HEK293 (cell line): ENCODE data around the gene ATF5.

Experiments used
- CTCF ChIA-PET: fragments of 350-600 bp; formaldehyde crosslinking; extraction: SDS; loops from one replicate; lab custom pipeline; 2021; ENCODE audit warnings: antibody characterized with exemption; lab: Yijun Ruan, JAX
- POLR2A ChIA-PET: fragments of 300-600 bp; formaldehyde crosslinking; extraction: SDS; loops from one replicate; lab custom pipeline; 2020; ENCODE audit warnings: antibody characterized with exemption, inconsistent platforms; lab: Yijun Ruan, JAX
- H3K27ac ChIP-seq: fragments of 200-500 bp; sonication (Bioruptor generic); 2 replicates; pipeline ENCODE4 v1.5.1; 2014; ENCODE audit warnings: low read depth, low read length, control low read depth, inconsistent platforms; ENCODE audit errors: extremely low read depth
- H3K36me3 ChIP-seq, 2 experiments: fragments of 200-500 bp in 1 of 2; sonication (Bioruptor generic) in 1 of 2; 1 replicate in 1 of 2; 2 replicates in 1 of 2; pipeline ENCODE4 v1.5.1; 2014 to 2017; ENCODE audit warnings: inconsistent platforms in 2 of 2, low read length in 2 of 2; ENCODE audit not compliant: control insufficient read depth in 2 of 2, insufficient read depth in 1 of 2
- H3K4me1 ChIP-seq: fragments of 200-500 bp; sonication (Bioruptor generic); 2 replicates; pipeline ENCODE4 v1.5.1; 2014; ENCODE audit warnings: mild to moderate bottlenecking, low read length, inconsistent platforms; ENCODE audit not compliant: control insufficient read depth, insufficient read depth
- H3K4me3 ChIP-seq: 2 replicates; pipeline ENCODE4 v1.5.1; 2011; ENCODE audit warnings: low read depth, mild to moderate bottlenecking, control low read depth, low read length, moderate library complexity
- H3K9me3 ChIP-seq: fragments of 200-500 bp; sonication (Bioruptor generic); 2 replicates; pipeline ENCODE4 v1.5.1; 2014; ENCODE audit warnings: low read depth, low read length, inconsistent platforms; ENCODE audit not compliant: control insufficient read depth, insufficient read depth
- GFI1B ChIP-seq: fragments of 450-650 bp; formaldehyde crosslinking; IDR thresholded peaks from 2 replicates; pipeline ENCODE4 v1.5.1; 2016; ENCODE audit warnings: missing biosample characterization, missing genetic modification characterization
- GLI2 ChIP-seq: fragments of 450-650 bp; formaldehyde crosslinking; IDR thresholded peaks from 2 replicates; pipeline ENCODE4; 2017; ENCODE audit warnings: missing biosample characterization, missing genetic modification characterization, low read depth, borderline replicate concordance
- RBAK ChIP-seq: fragments of 450-650 bp; formaldehyde crosslinking; IDR thresholded peaks from 2 replicates; pipeline ENCODE4 v1.5.1; 2016; ENCODE audit warnings: missing biosample characterization, missing genetic modification characterization
- SP2 ChIP-seq: fragments of 450-650 bp; formaldehyde crosslinking; IDR thresholded peaks from 2 replicates; pipeline ENCODE4 v1.5.1; 2016; ENCODE audit warnings: missing biosample characterization, missing genetic modification characterization
- SP3 ChIP-seq: fragments of 450-650 bp; formaldehyde crosslinking; IDR thresholded peaks from 2 replicates; pipeline ENCODE4 v1.5.1; 2016; ENCODE audit warnings: missing biosample characterization, missing genetic modification characterization
- ZFP69B ChIP-seq: fragments of 450-650 bp; formaldehyde crosslinking; IDR thresholded peaks from 2 replicates; pipeline ENCODE4 v1.5.1; 2016; ENCODE audit warnings: missing biosample characterization, missing genetic modification characterization
- ZNF112 ChIP-seq: fragments of 450-650 bp; formaldehyde crosslinking; IDR thresholded peaks from 2 replicates; pipeline ENCODE4 v1.5.0; 2017; ENCODE audit warnings: missing biosample characterization, missing genetic modification characterization
- ZNF114 ChIP-seq: fragments of 450-650 bp; formaldehyde crosslinking; IDR thresholded peaks from 2 replicates; pipeline ENCODE4 v1.5.0; 2017; ENCODE audit warnings: missing biosample characterization, missing genetic modification characterization
- ZNF140 ChIP-seq: fragments of 450-650 bp; formaldehyde crosslinking; IDR thresholded peaks from 2 replicates; pipeline ENCODE4 v1.5.1; 2016; ENCODE audit warnings: missing biosample characterization, missing genetic modification characterization
- ZNF292 ChIP-seq: fragments of 450-650 bp; formaldehyde crosslinking; IDR thresholded peaks from 2 replicates; pipeline ENCODE4 v1.5.1; 2016; ENCODE audit warnings: low read depth, missing biosample characterization, missing genetic modification characterization, borderline replicate concordance
- ZNF350 ChIP-seq: fragments of 450-650 bp; formaldehyde crosslinking; IDR thresholded peaks from 2 replicates; pipeline ENCODE4 v1.5.0; 2017; ENCODE audit warnings: missing biosample characterization, mild to moderate bottlenecking, missing genetic modification characterization
- ZNF488 ChIP-seq: fragments of 450-650 bp; formaldehyde crosslinking; IDR thresholded peaks from 2 replicates; pipeline ENCODE4 v1.5.1; 2016; ENCODE audit warnings: missing biosample characterization, missing genetic modification characterization
- ZNF521 ChIP-seq: fragments of 450-650 bp; formaldehyde crosslinking; IDR thresholded peaks from 2 replicates; pipeline ENCODE4 v1.5.1; 2017; ENCODE audit warnings: missing biosample characterization, mild to moderate bottlenecking, missing genetic modification characterization
- ZNF548 ChIP-seq: fragments of 450-650 bp; formaldehyde crosslinking; IDR thresholded peaks from 2 replicates; pipeline ENCODE4 v1.5.1; 2016; ENCODE audit warnings: missing biosample characterization, missing genetic modification characterization
- ZNF560 ChIP-seq: fragments of 450-650 bp; formaldehyde crosslinking; IDR thresholded peaks from 2 replicates; pipeline ENCODE4 v1.5.1; 2017; ENCODE audit warnings: missing biosample characterization, missing genetic modification characterization, borderline replicate concordance
- ZNF571 ChIP-seq: fragments of 450-650 bp; formaldehyde crosslinking; IDR thresholded peaks from 2 replicates; pipeline ENCODE4 v1.5.0; 2017; ENCODE audit warnings: missing biosample characterization, missing genetic modification characterization
- ZNF664 ChIP-seq: fragments of 450-650 bp; formaldehyde crosslinking; IDR thresholded peaks from 2 replicates; pipeline ENCODE4 v1.5.1; 2016; ENCODE audit warnings: missing biosample characterization, missing genetic modification characterization
- ZNF777 ChIP-seq: fragments of 450-650 bp; formaldehyde crosslinking; IDR thresholded peaks from 2 replicates; pipeline ENCODE4 v1.5.1; 2017; ENCODE audit warnings: missing biosample characterization, missing genetic modification characterization, borderline replicate concordance
- ZNF830 ChIP-seq: fragments of 450-650 bp; IDR thresholded peaks from 2 replicates; pipeline ENCODE4 v1.5.0; 2018; ENCODE audit warnings: missing biosample characterization, missing genetic modification characterization, low read depth, mild to moderate bottlenecking, moderate library complexity
- TF ChIP-seq, protein P1 (sequence below): fragments of 450-650 bp; IDR thresholded peaks from 2 replicates; pipeline ENCODE4 v1.5.1; 2018; ENCODE audit warnings: missing biosample characterization, missing genetic modification characterization
- TF ChIP-seq, protein P2 (sequence below): fragments of 450-650 bp; formaldehyde crosslinking; conservative IDR thresholded peaks from 2 replicates; pipeline ENCODE4 v1.5.1; 2016; ENCODE audit warnings: low read depth, missing biosample characterization, missing genetic modification characterization
- TF ChIP-seq, protein P3 (sequence below): fragments of 450-650 bp; formaldehyde crosslinking; IDR thresholded peaks from 2 replicates; pipeline ENCODE4 v1.5.1; 2016; ENCODE audit warnings: missing biosample characterization, missing genetic modification characterization
- TF ChIP-seq, protein P4 (sequence below): sonication (generic); formaldehyde crosslinking; IDR thresholded peaks from 2 replicates; pipeline ENCODE4 v1.8.1; 2022; ENCODE audit warnings: mild to moderate bottlenecking, moderate library complexity, missing genetic modification reagents

Gene ATF5

GRCh38 chr19:49879243-49879963, 49.6 kb upstream of the ATF5 start:
- CTCF ChIA-PET = interaction anchor here (0.5 to 0.8 kb wide), 3 partner anchors 39 to 194 kb away, joined by 3 to 4 read pairs (median 3); no protein-coding TSS in a partner anchor
- Histone ChIP-seq H3K4me3 (no peak overlapping the region), H3K9me3 (no peaks in the 10 kb centered on the region), H3K36me3 (peaks cover 3 to 60% of the 10 kb centered on the region in 2 experiments; a peak in 2 of 3 replicates), H3K4me1 (peaks cover 9% of the 10 kb centered on the region), H3K27ac (no peak overlapping the region)
- TF ChIP-seq ZNF488 = no peak
- TF ChIP-seq ZNF350 (tag by site-specific recombination) = no peak
- TF ChIP-seq, protein P1, sequence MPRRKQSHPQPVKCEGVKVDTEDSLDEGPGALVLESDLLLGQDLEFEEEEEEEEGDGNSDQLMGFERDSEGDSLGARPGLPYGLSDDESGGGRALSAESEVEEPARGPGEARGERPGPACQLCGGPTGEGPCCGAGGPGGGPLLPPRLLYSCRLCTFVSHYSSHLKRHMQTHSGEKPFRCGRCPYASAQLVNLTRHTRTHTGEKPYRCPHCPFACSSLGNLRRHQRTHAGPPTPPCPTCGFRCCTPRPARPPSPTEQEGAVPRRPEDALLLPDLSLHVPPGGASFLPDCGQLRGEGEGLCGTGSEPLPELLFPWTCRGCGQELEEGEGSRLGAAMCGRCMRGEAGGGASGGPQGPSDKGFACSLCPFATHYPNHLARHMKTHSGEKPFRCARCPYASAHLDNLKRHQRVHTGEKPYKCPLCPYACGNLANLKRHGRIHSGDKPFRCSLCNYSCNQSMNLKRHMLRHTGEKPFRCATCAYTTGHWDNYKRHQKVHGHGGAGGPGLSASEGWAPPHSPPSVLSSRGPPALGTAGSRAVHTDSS (tag by site-specific recombination) = peak; percentile 94
- TF ChIP-seq, protein P2, sequence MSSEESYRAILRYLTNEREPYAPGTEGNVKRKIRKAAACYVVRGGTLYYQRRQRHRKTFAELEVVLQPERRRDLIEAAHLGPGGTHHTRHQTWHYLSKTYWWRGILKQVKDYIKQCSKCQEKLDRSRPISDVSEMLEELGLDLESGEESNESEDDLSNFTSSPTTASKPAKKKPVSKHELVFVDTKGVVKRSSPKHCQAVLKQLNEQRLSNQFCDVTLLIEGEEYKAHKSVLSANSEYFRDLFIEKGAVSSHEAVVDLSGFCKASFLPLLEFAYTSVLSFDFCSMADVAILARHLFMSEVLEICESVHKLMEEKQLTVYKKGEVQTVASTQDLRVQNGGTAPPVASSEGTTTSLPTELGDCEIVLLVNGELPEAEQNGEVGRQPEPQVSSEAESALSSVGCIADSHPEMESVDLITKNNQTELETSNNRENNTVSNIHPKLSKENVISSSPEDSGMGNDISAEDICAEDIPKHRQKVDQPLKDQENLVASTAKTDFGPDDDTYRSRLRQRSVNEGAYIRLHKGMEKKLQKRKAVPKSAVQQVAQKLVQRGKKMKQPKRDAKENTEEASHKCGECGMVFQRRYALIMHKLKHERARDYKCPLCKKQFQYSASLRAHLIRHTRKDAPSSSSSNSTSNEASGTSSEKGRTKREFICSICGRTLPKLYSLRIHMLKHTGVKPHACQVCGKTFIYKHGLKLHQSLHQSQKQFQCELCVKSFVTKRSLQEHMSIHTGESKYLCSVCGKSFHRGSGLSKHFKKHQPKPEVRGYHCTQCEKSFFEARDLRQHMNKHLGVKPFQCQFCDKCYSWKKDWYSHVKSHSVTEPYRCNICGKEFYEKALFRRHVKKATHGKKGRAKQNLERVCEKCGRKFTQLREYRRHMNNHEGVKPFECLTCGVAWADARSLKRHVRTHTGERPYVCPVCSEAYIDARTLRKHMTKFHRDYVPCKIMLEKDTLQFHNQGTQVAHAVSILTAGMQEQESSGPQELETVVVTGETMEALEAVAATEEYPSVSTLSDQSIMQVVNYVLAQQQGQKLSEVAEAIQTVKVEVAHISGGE (tag by site-specific recombination) = peak; percentile 38; the same call in 1 of the 2 replicates
- peak; percentile 40 for TF ChIP-seq SP2 (tag by site-specific recombination)
- TF ChIP-seq ZNF571 (tag by site-specific recombination) = no peak
- TF ChIP-seq ZNF777 = no peak
- TF ChIP-seq ZFP69B = no peak
- no peak for TF ChIP-seq SP3 (tag by site-specific recombination)
- no peak for TF ChIP-seq ZNF140 (tag by site-specific recombination)
- TF ChIP-seq GLI2 = no peak
- TF ChIP-seq, protein P3, sequence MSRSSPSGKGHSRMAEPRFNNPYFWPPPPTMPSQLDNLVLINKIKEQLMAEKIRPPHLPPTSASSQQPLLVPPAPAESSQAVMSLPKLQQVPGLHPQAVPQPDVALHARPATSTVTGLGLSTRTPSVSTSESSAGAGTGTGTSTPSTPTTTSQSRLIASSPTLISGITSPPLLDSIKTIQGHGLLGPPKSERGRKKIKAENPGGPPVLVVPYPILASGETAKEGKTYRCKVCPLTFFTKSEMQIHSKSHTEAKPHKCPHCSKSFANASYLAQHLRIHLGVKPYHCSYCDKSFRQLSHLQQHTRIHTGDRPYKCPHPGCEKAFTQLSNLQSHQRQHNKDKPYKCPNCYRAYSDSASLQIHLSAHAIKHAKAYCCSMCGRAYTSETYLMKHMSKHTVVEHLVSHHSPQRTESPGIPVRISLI (tag by site-specific recombination) = peak; percentile 87
- TF ChIP-seq, protein P4, sequence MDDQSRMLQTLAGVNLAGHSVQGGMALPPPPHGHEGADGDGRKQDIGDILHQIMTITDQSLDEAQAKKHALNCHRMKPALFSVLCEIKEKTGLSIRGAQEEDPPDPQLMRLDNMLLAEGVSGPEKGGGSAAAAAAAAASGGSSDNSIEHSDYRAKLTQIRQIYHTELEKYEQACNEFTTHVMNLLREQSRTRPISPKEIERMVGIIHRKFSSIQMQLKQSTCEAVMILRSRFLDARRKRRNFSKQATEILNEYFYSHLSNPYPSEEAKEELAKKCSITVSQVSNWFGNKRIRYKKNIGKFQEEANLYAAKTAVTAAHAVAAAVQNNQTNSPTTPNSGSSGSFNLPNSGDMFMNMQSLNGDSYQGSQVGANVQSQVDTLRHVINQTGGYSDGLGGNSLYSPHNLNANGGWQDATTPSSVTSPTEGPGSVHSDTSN (CRISPR knock-in tag) = no peak
- POLR2A ChIA-PET = interaction anchor here (0.5 to 1.0 kb wide), 6 partner anchors 9 to 113 kb away, joined by 3 to 6 read pairs (median 3); partner anchors contain the start of genes AP2A1, ATF5 and NUP62

DNA sequence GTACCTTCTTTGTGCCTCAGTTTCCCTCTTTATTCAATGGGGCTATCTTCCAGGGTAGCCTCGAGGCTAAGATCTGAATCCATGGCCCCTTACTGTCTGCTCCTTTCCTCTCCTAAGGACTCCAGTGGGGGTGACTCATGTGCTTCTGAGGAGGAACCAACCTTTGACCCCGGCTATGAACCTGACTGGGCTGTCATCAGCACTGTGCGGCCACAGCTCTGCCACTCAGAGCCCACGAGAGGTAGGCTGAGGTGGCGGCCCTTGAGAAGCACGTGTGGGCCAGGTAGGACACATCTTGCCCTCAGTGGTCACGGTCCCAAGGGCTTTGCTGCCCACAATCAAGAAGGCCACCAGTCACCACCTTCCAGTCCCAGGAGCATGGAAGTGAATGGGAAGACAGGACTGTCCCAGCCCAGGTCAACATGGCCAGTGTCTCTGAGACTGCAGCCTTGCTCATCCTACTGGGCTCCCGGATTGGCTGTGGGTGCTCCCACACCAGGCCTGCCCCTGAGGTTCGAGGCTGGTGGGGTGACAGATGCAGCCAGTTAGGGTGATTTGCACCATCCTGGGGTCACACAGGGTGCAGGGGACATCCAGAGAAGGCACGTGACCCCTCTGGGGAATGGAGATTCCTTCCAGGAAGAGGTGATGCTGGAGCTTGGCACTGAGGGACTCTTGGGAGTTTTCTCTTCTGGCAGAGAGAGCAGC, 48.7 kb upstream of the ATF5 start:
- Histone ChIP-seq H3K4me1 (peaks cover 8% of the 10 kb centered on the region), H3K36me3 (peaks cover 7 to 62% of the 10 kb centered on the region in 2 experiments; a peak in 2 of 3 replicates), H3K9me3 (no peaks in the 10 kb centered on the region), H3K4me3 (no peak overlapping the region), H3K27ac (no peak overlapping the region)
- POLR2A ChIA-PET = interaction anchor here (0.7 to 1.2 kb wide), 3 partner anchors 12 to 34 kb away, joined by 3 to 4 read pairs (median 4); no protein-coding TSS in a partner anchor
- CTCF ChIA-PET = interaction anchor here (0.6 to 0.7 kb wide), 2 partner anchors 378 to 738 kb away, joined by 3 to 4 read pairs; no protein-coding TSS in a partner anchor
- TF ChIP-seq GFI1B = no peak
- TF ChIP-seq ZNF830 (tag by site-specific recombination) = no peak
- TF ChIP-seq RBAK (tag by site-specific recombination) = no peak
- TF ChIP-seq ZNF560 = no peak
- no peak for TF ChIP-seq ZNF664
- TF ChIP-seq ZNF350 (tag by site-specific recombination) = no peak
- TF ChIP-seq ZNF114 (tag by site-specific recombination) = no peak
- TF ChIP-seq ZNF292 (tag by site-specific recombination) = no peak
- TF ChIP-seq ZNF548 (tag by site-specific recombination) = no peak
- no peak for TF ChIP-seq ZNF521
- TF ChIP-seq, protein P1 (tag by site-specific recombination) = no peak
- TF ChIP-seq ZNF112 = no peak
